Stimulated activated CD4-positive, alpha-beta T cell treated with anti-CD3 and anti-CD28 coated beads, Interleukin-12 subunit alpha, Interleukin-12 subunit beta, amount 100 ng/mL, for 4 hours (primary cell): ENCODE data around the gene GRAMD2A.
"Not testable (repeated sequence)": the region's sequence is repeated elsewhere in the genome, so short reads cannot be mapped to it uniquely, and the experiment has no call there.

Experiments
- DNase-seq: peaks from one replicate; pipeline ENCODE4 v3.0.0-alpha.2; 2020

The GRAMD2A gene

GRCh38 chr15:72183781-72184164 is 13.8 kb downstream of the GRAMD2A start:
- DNase-seq = no peak

- DNase-seq = no peak
Measured at GRCh38 chr15:72182673-72183072, 14.9 kb downstream of the GRAMD2A start.

GRCh38 chr15:72182244-72182643 is 15.3 kb downstream of the GRAMD2A start:
- DNase-seq = no peak

GRCh38 chr15:72180761-72181324 is 16.7 kb downstream of the GRAMD2A start:
- no peak for DNase-seq

- no peak for DNase-seq
Measured at GRCh38 chr15:72179950-72180581, 17.5 kb downstream of the GRAMD2A start.

GRCh38 chr15:72178976-72179585 is 18.5 kb downstream of the GRAMD2A start:
- DNase-seq = no peak

- no peak for DNase-seq
Measured at GRCh38 chr15:72176743-72177142, 20.8 kb downstream of the GRAMD2A start.

GRCh38 chr15:72176159-72176558 is 21.4 kb downstream of the GRAMD2A start:
- DNase-seq = no peak

- DNase-seq = no peak
Measured at GRCh38 chr15:72175186-72176044, 22.2 kb downstream of the GRAMD2A start.

GRCh38 chr15:72174551-72175165 is 22.9 kb downstream of the GRAMD2A start:
- DNase-seq = no peak

- DNase-seq = no peak
Measured at GRCh38 chr15:72173864-72174550, 23.6 kb downstream of the GRAMD2A start.

- DNase-seq = no peak
Measured at GRCh38 chr15:72173401-72173800, 24.2 kb downstream of the GRAMD2A start.

- DNase-seq = no peak
Measured at GRCh38 chr15:72172796-72173195, 24.8 kb downstream of the GRAMD2A start.

- DNase-seq = not testable (repeated sequence)
Measured at GRCh38 chr15:72171978-72172377, 25.6 kb downstream of the GRAMD2A start.

GRCh38 chr15:72170691-72171090 is 26.9 kb downstream of the GRAMD2A start:
- DNase-seq = no peak

GRCh38 chr15:72169921-72170611 is 27.5 kb downstream of the GRAMD2A start:
- DNase-seq = no peak

GRCh38 chr15:72169236-72169920 is 28.2 kb downstream of the GRAMD2A start:
- DNase-seq = no peak

- DNase-seq = no peak
Measured at GRCh38 chr15:72168808-72169190, 28.8 kb downstream of the GRAMD2A start.

- no peak for DNase-seq
Measured at GRCh38 chr15:72168131-72168807, 29.3 kb downstream of the GRAMD2A start.

- no peak for DNase-seq
Measured at GRCh38 chr15:72167445-72167844, 30.1 kb downstream of the GRAMD2A start.
